GM13976 (cell line): ENCODE data around the gene PRR3.

Source experiments
- DNase-seq: peaks from one replicate; pipeline ENCODE4 v3.0.0; 2012; ENCODE audit warnings: low spot score
- CTCF ChIP-seq: IDR thresholded peaks from 2 replicates; pipeline ENCODE4 v1.5.1; 2012; ENCODE audit warnings: borderline replicate concordance, mild to moderate bottlenecking; ENCODE audit not compliant: insufficient read depth; ENCODE audit errors: extremely low read depth, missing control alignments, control extremely low read depth
- in situ Hi-C: fragments of 300-500 bp; cut with MboI; formaldehyde crosslinking; loops from one replicate; pipeline ENCODE4 v1.12.0; 2022; ENCODE audit warnings: low sequenced_read_pairs, mixed read lengths, inconsistent platforms; ENCODE audit not compliant: unreplicated experiment

PRR3 gene

GRCh38 chr6:30612687-30613248, 55.7 kb downstream of the PRR3 start:
- no peak for TF ChIP-seq CTCF
- in situ Hi-C loops = no loop called here

More at GRCh38 chr6:30612687-30613248, 55.7 kb downstream of the PRR3 start:
- DNase-seq = no peak
